Measurements from ENCODE around the gene DNMBP. TPM values are rescaled to one million over a fixed set of nuclear protein-coding genes. Genes with fewer than 3 reads are reported as not detected.

Gene DNMBP
- total RNA-seq, 1 donor from 2014 or later = 47.5 TPM

DNA sequence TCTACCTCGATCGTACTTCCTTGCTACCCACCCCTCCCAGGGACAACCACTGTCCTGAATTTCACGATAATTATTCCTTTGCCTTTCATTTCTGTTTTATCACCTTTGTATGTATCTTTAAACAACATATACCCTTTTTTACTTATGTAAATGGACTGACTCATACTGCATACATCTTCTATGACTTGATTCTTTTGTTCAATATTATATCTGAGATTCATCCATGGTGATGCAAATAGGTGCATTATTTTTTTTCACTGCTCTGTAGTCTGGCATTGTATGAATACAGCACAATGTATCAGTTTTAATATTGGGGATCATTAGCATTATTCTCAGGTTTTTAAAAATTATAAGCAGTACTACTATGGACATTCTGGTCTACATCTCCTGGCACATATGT, 157.9 kb downstream of the DNMBP start:
- no peak overlapping the region for H3K27ac Mint-ChIP-seq

DNA sequence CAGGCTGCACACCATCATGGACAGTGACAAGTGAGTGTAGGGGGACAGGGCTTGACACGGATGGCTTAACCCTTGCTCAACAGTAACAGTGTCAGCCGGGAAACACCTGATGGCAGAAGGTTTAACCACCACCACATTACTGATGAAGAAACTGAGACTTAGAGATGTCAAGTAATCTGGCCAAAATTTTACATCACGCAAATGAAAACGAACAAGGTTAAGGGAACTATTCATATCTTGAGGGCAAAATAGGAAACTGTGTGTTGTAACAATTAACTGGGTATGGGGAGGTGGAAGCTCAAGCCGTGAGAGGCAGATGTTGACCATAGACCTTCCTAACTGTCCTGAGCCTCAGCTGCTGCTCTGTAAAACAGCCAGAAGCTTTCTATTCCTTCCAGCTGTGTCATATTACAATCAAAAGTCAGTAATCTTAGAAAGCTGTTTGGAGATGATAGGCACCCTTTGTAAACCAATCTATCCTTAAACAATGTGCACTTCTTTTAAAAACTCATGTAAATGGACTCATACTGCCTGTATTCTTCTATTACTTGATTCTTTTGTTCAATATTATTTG, 158.9 kb downstream of the DNMBP start:
- no peaks in the 10 kb centered on the region for H3K36me3 Mint-ChIP-seq (ENCODE audit: insufficient read depth)
- peak overlapping the region; percentile 11 for H3K27ac Mint-ChIP-seq
- TF ChIP-seq, protein P1, sequence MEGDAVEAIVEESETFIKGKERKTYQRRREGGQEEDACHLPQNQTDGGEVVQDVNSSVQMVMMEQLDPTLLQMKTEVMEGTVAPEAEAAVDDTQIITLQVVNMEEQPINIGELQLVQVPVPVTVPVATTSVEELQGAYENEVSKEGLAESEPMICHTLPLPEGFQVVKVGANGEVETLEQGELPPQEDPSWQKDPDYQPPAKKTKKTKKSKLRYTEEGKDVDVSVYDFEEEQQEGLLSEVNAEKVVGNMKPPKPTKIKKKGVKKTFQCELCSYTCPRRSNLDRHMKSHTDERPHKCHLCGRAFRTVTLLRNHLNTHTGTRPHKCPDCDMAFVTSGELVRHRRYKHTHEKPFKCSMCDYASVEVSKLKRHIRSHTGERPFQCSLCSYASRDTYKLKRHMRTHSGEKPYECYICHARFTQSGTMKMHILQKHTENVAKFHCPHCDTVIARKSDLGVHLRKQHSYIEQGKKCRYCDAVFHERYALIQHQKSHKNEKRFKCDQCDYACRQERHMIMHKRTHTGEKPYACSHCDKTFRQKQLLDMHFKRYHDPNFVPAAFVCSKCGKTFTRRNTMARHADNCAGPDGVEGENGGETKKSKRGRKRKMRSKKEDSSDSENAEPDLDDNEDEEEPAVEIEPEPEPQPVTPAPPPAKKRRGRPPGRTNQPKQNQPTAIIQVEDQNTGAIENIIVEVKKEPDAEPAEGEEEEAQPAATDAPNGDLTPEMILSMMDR (IDR thresholded peaks at IDR 0.05; ENCODE audit: unreplicated experiment) = no peak
- no peak for DNase-seq (ENCODE audit: low spot score, unreplicated experiment)
- H3K4me3 Mint-ChIP-seq (ENCODE audit: low read depth) = no peak overlapping the region
- H3K4me1 Mint-ChIP-seq (ENCODE audit: low read depth) = peaks cover 20% of the 10 kb centered on the region
- H3K9me3 Mint-ChIP-seq (ENCODE audit: low read depth) = no peaks in the 10 kb centered on the region
- no peaks in the 10 kb centered on the region for H3K27me3 Mint-ChIP-seq

More for the DNA sequence above, 157.9 kb downstream of the DNMBP start:
- H3K36me3 Mint-ChIP-seq (ENCODE audit: insufficient read depth) = no peaks in the 10 kb centered on the region
- H3K4me1 Mint-ChIP-seq (ENCODE audit: low read depth) = peaks cover 18% of the 10 kb centered on the region
- no peaks in the 10 kb centered on the region for H3K9me3 Mint-ChIP-seq (ENCODE audit: low read depth)
- TF ChIP-seq, protein P1 (IDR thresholded peaks at IDR 0.05; ENCODE audit: unreplicated experiment) = no peak
- no peak overlapping the region for H3K4me3 Mint-ChIP-seq (ENCODE audit: low read depth)
- H3K27me3 Mint-ChIP-seq = no peaks in the 10 kb centered on the region
- no peak for DNase-seq (ENCODE audit: low spot score, unreplicated experiment)

DNA sequence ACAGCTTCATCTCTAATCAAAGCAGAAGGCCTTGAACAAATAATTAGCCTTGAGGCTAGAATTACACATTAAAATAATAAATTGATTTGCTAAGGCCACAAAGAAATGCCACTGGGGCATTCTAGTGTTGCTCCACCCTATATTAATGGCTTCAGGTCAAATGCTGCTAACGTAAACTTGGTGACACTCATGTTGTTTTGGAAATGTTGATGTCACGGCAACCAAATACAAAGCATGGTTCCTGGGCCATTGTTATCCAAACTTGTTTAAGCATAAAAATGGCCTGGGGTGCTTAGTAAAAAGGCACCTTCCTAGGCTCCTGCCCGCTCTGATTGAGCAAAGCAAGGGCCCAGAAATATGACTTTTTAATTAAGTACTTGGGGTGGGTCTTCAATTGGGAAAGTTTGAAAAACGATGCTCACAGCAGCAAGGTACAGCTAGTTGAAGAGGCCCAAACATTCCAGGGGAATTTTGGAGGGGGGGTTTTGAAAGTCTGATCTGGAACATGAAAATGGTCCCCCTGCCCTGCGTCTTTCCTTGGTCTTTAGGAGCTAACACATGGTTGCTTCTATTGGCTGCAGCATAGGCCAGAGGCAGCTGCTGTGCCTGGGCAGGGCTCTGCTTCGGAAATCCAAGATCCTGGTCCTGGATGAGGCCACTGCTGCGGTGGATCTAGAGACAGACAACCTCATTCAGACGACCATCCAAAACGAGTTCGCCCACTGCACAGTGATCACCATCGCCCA, 159.6 kb downstream of the DNMBP start:
- peaks cover 20% of the 10 kb centered on the region for H3K4me1 Mint-ChIP-seq (ENCODE audit: low read depth)
- H3K27me3 Mint-ChIP-seq = no peaks in the 10 kb centered on the region
- no peak overlapping the region for H3K27ac Mint-ChIP-seq
- H3K4me3 Mint-ChIP-seq (ENCODE audit: low read depth) = no peak overlapping the region
- no peaks in the 10 kb centered on the region for H3K36me3 Mint-ChIP-seq (ENCODE audit: insufficient read depth)
- no peaks in the 10 kb centered on the region for H3K9me3 Mint-ChIP-seq (ENCODE audit: low read depth)
- TF ChIP-seq, protein P1 (IDR thresholded peaks at IDR 0.05; ENCODE audit: unreplicated experiment) = no peak
- DNase-seq (ENCODE audit: low spot score, unreplicated experiment) = no peak

DNA sequence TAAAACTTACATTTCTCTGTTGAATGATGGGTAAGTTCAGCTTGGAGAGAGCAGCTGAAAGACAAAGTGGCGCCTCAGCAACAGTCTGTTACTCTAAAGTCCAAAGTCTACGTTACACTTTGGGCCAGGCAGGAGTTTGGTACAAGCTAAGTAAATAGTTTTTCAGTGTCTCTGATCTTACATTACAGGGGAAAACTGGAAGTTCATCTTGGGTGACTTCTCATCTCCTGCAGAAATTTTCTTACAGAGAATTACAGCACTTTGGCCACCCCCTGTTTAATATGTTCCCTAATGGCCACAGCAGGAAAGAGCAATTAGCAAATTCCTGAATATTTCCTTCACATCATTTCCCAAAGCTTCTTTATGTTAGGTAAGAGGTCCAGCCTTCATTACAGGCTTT, 160.2 kb downstream of the DNMBP start:
- Mint-ChIP-seq H3K4me3 (ENCODE audit: low read depth) (no peak overlapping the region), H3K9me3 (ENCODE audit: low read depth) (no peaks in the 10 kb centered on the region), H3K36me3 (ENCODE audit: insufficient read depth) (no peaks in the 10 kb centered on the region), H3K27me3 (no peaks in the 10 kb centered on the region), H3K27ac (no peak overlapping the region), H3K4me1 (ENCODE audit: low read depth) (peaks cover 20% of the 10 kb centered on the region)
- DNase-seq (ENCODE audit: low spot score, unreplicated experiment) = no peak
- TF ChIP-seq, protein P1 (IDR thresholded peaks at IDR 0.05; ENCODE audit: unreplicated experiment) = no peak

DNA sequence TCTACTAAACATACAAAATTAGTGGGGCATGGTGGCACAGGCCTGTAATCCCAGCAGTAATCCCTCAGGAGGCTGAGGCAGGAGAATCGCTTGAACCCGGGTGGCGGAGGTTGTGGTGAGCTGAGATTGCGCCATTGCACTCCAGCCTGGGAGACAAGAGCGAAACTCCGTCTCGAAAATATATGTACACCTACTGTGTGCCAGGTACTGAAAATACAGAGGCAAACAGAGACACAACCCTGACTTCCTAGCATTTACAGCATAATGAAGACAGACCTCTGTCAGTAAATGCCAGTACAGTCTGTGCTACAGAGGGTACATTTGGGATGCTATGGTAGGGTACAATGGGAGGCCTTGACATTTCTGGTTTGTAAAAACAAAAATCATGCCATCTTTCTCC, 160.7 kb downstream of the DNMBP start:
- TF ChIP-seq, protein P1 (IDR thresholded peaks at IDR 0.05; ENCODE audit: unreplicated experiment) = no peak

More for the DNA sequence above, 160.7 kb downstream of the DNMBP start:
- H3K4me1 Mint-ChIP-seq (ENCODE audit: low read depth) = peaks cover 20% of the 10 kb centered on the region
- no peaks in the 10 kb centered on the region for H3K9me3 Mint-ChIP-seq (ENCODE audit: low read depth)
- no peak overlapping the region for H3K27ac Mint-ChIP-seq
- H3K36me3 Mint-ChIP-seq (ENCODE audit: insufficient read depth) = no peaks in the 10 kb centered on the region
- no peak overlapping the region for H3K4me3 Mint-ChIP-seq (ENCODE audit: low read depth)
- no peak for DNase-seq (ENCODE audit: low spot score, unreplicated experiment)
- H3K27me3 Mint-ChIP-seq = no peaks in the 10 kb centered on the region

All from progenitor cell of endocrine pancreas (in vitro differentiated cells).